ENCODE data around the gene CCM2L.

Gene CCM2L

DNA sequence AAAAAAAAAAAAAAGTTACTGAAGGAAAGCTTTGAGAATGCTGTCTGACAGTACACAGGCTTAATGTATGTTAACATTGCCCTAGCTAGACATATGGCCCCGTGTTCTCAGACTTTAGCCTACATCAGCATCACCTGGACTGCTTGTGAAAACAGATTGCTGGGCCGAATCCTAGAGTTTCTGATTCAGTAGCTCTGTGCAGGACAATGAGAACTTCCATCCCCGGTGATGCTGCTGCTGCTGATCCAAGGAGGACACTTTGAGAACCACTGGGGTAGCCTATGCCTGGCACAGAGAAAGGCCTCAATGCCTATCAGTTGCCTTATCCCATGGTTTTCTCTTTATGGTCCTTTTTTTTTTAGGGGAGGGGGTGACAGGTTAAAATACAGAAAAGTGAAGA lies 43.4 kb downstream of the CCM2L start:
- in situ Hi-C loops (cut with MboI; ENCODE audit: low sequenced_read_pairs) = no loop called here

- in situ Hi-C loops (cut with MboI; ENCODE audit: low sequenced_read_pairs) = no loop called here
Measured at GRCh38 chr20:32056708-32057483, 46.7 kb downstream of the CCM2L start.

GRCh38 chr20:32057656-32058184 lies 47.5 kb downstream of the CCM2L start:
- in situ Hi-C loops (cut with MboI; ENCODE audit: low sequenced_read_pairs) = no loop called here

GRCh38 chr20:32059189-32059588 lies 49.0 kb downstream of the CCM2L start:
- in situ Hi-C loops (cut with MboI; ENCODE audit: low sequenced_read_pairs) = no loop called here

DNA sequence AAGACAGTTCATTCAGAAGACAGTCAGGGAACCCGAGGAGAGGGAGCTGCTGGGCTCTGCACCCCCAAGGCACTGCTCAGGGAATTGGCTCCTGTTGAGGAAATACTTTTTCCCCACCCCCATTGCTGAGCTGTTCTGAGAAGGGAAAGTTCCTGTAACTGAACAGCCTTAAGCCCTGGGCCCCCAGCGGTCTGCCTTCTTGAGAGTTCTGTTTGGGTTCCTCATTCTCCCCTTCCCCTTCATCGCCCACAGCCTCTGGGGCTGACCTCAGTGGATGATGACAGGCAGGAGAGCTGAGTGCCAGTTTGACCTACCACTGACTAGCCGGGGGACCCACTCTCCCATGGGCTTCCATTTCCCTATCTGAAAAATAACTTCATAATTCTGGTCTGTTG lies 52.5 kb downstream of the CCM2L start:
- in situ Hi-C loops (cut with MboI; ENCODE audit: low sequenced_read_pairs) = no loop called here

DNA sequence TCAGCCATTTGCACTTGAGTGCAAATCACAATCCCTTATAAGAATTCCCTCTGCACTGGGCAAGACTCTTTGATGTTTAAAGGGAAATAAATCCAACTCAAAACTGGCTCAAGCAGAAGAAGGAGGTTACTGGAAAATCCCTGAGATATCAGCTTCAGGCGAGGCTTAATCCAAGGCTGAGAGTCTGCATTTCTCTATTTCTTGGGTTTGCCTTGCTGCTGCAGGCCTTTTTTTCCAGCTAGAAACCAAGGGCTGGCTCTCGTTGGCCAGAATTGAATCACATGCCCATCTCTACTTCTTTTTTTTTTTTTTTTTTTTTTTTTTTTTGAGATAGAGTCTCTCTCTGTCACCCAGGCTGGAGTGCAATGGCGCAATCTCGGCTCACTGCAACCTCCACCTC lies 53.5 kb downstream of the CCM2L start:
- in situ Hi-C loops (cut with MboI; ENCODE audit: low sequenced_read_pairs) = no loop called here

DNA sequence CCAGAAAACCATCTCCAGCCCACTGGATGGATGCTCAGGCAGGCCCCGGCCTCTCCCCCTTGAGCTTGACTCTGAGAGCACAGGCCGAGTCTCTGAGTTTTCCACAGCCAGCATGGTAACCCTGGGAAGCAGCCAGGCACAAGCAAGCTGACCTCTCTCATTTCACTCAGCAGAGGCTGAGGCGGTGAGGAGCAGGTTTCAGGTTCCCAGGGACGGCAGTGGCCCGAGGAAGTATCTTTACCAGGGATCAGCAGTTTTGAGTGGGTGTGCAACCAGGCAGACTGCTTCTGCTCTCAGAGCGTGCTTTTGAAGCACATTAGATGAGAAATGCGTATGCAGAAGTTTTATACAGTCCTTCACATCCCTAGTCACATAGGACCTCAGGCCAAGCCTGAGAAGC lies 54.4 kb downstream of the CCM2L start:
- in situ Hi-C loops (cut with MboI; ENCODE audit: low sequenced_read_pairs) = no loop called here

- in situ Hi-C loops (cut with MboI; ENCODE audit: low sequenced_read_pairs) = no loop called here
Measured at GRCh38 chr20:32067234-32067821, 57.1 kb downstream of the CCM2L start.

DNA sequence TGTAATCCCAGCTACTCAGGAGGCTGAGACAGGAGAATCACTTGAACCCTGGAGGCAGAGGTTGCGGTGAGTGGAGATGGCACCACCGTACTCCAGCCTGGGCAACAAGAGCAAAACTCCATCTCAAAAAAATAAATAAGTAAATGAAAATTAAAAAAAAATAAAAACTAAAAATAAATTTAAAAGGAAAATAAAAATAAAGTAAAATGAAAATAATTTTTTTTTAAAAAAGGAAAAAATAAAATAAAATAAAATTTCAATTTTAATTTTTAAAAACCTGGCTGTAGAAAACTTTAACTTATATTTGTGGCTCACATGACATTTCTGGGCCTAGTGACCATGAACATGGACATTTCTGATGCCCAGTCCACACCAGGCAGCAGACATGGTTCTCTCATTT lies 57.9 kb downstream of the CCM2L start:
- in situ Hi-C loops (cut with MboI; ENCODE audit: low sequenced_read_pairs) = no loop called here

DNA sequence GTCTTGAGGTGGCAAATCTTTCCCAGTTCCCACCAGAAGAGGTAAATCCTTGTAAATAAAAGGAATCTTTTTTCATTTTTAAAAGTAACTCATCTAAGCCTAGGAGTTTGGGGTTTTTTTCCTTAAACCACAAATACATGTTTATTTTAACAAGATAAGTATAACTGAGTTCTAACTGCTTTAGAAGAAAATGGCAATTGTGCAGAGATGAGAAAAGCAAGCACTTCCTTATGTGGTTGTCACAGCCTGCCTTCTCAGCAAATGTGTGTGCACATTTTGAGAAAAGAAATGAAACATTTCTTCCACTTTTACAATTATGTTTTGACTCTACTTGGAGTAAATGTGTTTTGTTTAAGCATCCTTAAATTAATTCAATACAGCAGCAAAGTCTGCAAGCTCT lies 59.5 kb downstream of the CCM2L start:
- in situ Hi-C loops (cut with MboI; ENCODE audit: low sequenced_read_pairs) = no loop called here

GRCh38 chr20:32070282-32070681 lies 60.0 kb downstream of the CCM2L start:
- in situ Hi-C loops (cut with MboI; ENCODE audit: low sequenced_read_pairs) = no loop called here

GRCh38 chr20:32070690-32071213 lies 60.5 kb downstream of the CCM2L start:
- in situ Hi-C loops (cut with MboI; ENCODE audit: low sequenced_read_pairs) = no loop called here

GRCh38 chr20:32071395-32072167 lies 61.3 kb downstream of the CCM2L start:
- in situ Hi-C loops (cut with MboI; ENCODE audit: low sequenced_read_pairs) = no loop called here

DNA sequence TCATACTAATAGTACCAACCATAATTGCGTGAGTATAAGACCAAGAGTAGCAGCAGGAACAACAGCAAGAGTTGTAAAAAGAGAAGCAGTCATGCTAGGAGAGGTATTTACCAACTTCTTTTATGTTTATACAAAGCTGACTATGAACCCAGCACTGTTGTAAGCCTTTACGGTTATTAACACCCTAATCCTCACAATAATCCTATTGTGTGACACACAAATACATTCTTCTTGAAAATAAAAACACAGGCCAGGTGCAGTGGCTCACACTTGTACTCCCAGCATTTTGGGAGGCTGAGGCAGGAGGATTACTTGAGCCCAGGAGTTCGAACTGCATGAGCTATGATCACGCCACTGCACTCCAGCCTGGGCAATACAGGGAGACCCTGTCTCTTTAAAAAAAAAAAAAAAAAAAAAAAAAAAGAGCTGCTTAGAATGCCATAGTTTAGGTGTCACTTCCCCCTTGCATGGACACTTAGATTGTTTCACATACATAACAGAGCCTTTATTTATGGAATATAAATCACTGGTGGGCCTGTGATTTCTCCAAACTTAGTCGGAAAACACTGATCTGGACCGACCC lies 62.0 kb downstream of the CCM2L start:
- in situ Hi-C loops (cut with MboI; ENCODE audit: low sequenced_read_pairs) = no loop called here

- in situ Hi-C loops (cut with MboI; ENCODE audit: low sequenced_read_pairs) = no loop called here
Measured at GRCh38 chr20:32075534-32075933, 65.3 kb downstream of the CCM2L start.

GRCh38 chr20:32077190-32077589 lies 67.0 kb downstream of the CCM2L start:
- in situ Hi-C loops (cut with MboI; ENCODE audit: low sequenced_read_pairs) = no loop called here

DNA sequence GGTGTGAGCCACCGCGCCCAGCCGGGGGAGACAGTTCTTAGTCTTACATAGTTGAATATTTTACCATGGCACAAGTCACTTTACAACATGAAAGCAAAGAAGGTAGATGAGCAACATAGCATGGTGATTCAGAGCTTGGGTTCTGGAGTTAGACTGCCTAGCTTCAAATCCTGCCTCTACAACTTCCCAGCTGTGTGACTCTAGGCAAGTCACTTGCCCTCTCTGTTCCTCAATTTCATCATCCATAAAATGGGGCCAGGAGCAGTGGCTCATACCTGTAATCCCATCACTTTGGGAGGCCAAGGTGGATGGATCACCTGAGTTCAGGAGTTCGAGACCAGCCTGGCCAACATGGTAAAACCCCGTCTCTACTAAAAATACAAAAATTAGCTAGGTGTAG lies 68.1 kb downstream of the CCM2L start:
- in situ Hi-C loops (cut with MboI; ENCODE audit: low sequenced_read_pairs) = no loop called here

DNA sequence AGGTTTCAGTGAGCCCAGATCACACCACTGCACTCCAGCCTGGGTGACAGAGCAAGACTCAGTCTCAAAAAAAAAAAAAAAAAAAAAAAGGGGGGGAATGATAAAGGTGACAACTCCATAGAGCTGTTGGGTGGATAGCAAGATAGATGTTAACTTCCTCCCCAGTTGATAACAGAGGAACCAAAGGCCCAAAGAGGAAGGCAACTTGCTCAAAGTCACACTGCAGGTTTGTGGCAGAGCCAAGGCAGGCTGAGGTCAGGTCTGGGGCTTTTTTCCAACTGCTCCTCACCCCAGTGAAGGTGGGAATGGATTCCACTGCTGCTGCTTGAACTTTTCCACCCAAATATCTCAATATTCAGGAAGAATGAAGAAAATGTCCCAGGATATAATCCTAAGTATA lies 68.6 kb downstream of the CCM2L start:
- in situ Hi-C loops (cut with MboI; ENCODE audit: low sequenced_read_pairs) = no loop called here

GRCh38 chr20:32079655-32080109 lies 69.4 kb downstream of the CCM2L start:
- in situ Hi-C loops (cut with MboI; ENCODE audit: low sequenced_read_pairs) = no loop called here

GRCh38 chr20:32080783-32081182 lies 70.5 kb downstream of the CCM2L start:
- in situ Hi-C loops (cut with MboI; ENCODE audit: low sequenced_read_pairs) = no loop called here

Measured in hTERT RPE-1 (cell line).